Measurements from ENCODE around the gene HTR5A. TPM values are rescaled to one million over a fixed set of nuclear protein-coding genes. Genes with fewer than 3 reads are reported as not detected.

Gene HTR5A
- total RNA-seq, 4 donors from 2014 or later = not detected

- no peak for TF ChIP-seq POLR2AphosphoS5 (IDR thresholded peaks at IDR 0.05)
- TF ChIP-seq POLR2A (IDR thresholded peaks at IDR 0.05) = no peak
- no peak for TF ChIP-seq EP300 (IDR thresholded peaks at IDR 0.05)
- TF ChIP-seq CTCF (IDR thresholded peaks at IDR 0.05) = no peak
- no peak overlapping the region for H3K27ac ChIP-seq
- no peaks in the 10 kb centered on the region for H3K36me3 ChIP-seq
- no peaks in the 10 kb centered on the region for H3K4me1 ChIP-seq
- H3K4me3 ChIP-seq = no peak overlapping the region
- no peaks in the 10 kb centered on the region for H3K9me3 ChIP-seq
- WGBS = 100% methylated on average over 7 of the region's 13 CpGs
- DNase-seq (ENCODE audit: low spot score in 2 of 2) = no peak
- no peaks in the 10 kb centered on the region for H3K27me3 ChIP-seq
Measured at GRCh38 chr7:155131090-155131489, 61.0 kb downstream of the HTR5A start.

GRCh38 chr7:155132431-155132830 lies 62.3 kb downstream of the HTR5A start:
- Histone ChIP-seq H3K27ac (no peak overlapping the region), H3K9me3 (peaks cover 5% of the 10 kb centered on the region), H3K27me3 (no peaks in the 10 kb centered on the region), H3K36me3 (no peaks in the 10 kb centered on the region), H3K4me1 (no peaks in the 10 kb centered on the region), H3K4me3 (no peak overlapping the region)
- WGBS = 84% methylated on average over 9 of the region's 9 CpGs
- no peak for DNase-seq (ENCODE audit: low spot score in 2 of 2)
- TF ChIP-seq POLR2AphosphoS5 (IDR thresholded peaks at IDR 0.05) (no peak), POLR2A (IDR thresholded peaks at IDR 0.05) (no peak), CTCF (IDR thresholded peaks at IDR 0.05) (no peak), EP300 (IDR thresholded peaks at IDR 0.05) (no peak)

- TF ChIP-seq EP300 (IDR thresholded peaks at IDR 0.05) (no peak), POLR2A (IDR thresholded peaks at IDR 0.05) (no peak), POLR2AphosphoS5 (IDR thresholded peaks at IDR 0.05) (no peak)
- WGBS = 48% methylated on average over 4 of the region's 4 CpGs
- peaks cover 5% of the 10 kb centered on the region for H3K9me3 ChIP-seq
- no peak overlapping the region for H3K4me3 ChIP-seq
- no peaks in the 10 kb centered on the region for H3K4me1 ChIP-seq
- peaks cover 8% of the 10 kb centered on the region for H3K27me3 ChIP-seq
- no peak overlapping the region for H3K27ac ChIP-seq
- DNase-seq (ENCODE audit: low spot score in 2 of 2) = no peak
- no peaks in the 10 kb centered on the region for H3K36me3 ChIP-seq
Measured at GRCh38 chr7:155136619-155137243, 66.6 kb downstream of the HTR5A start.

Other genes with a start within 250 kb of the HTR5A start
- gene PAXIP1, start 67.2 kb upstream of the HTR5A start, total RNA-seq = 10 to 100 TPM; 13.5 to 29.6 (median 19.4) TPM
- 100 to 1,000 TPM in 2 of 4 donors, 10 to 100 TPM in 2; 32.0 to 130 (median 95.3) TPM for gene INSIG1, start 227.6 kb downstream of the HTR5A start, total RNA-seq